ENCODE results near the gene C17orf113. TPM values are rescaled to one million over a fixed set of nuclear protein-coding genes. Genes with fewer than 3 reads are reported as not detected.

Gene C17orf113
- total RNA-seq (under 1 TPM; 0.14 to 0.17 TPM), polyA plus RNA-seq (under 1 TPM in 1 of 2 donors, not detected in 1; 0.12 TPM)

DNA sequence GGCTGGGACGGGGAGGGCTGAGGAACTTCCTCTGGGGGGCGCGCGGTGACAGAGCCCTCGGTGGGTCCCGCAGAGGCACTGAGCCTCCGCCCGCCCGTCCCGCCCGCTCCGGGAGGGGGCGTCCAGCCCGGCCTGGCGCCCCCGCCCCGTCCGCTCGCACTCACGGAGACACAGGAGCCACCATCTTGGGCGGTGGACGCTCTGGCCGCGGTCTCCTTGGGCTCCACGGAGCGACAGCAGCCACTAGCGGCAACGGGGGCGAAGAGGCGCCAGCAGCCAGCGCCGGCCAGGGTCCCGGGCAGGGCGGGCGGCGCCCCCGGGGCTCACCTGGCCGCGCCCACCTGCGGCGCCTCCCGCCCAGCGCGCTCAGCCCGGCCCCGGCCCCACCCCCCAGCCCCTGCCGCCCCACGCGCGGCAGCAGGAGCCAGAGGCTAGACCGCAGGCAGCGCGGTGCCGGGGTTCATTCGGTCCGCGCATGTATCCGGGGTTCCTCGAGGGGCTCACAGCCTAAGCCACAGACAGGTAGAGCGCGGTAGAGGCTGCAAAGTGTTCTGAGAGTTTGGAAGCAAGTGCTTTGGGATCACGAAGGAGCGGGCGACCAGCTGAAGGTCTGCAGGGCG is at the start of gene C17orf113:
Gene C17orf113, minus strand, starts transcription at position 209 of the 620 bp plus-strand sequence. CDS start 7,225 bp downstream, outside the sequence.
- H3K9ac ChIP-seq (ENCODE audit: low read depth in 1 of 2, low read length in 2 of 2): no peak within 1 kb of the TSS

DNA sequence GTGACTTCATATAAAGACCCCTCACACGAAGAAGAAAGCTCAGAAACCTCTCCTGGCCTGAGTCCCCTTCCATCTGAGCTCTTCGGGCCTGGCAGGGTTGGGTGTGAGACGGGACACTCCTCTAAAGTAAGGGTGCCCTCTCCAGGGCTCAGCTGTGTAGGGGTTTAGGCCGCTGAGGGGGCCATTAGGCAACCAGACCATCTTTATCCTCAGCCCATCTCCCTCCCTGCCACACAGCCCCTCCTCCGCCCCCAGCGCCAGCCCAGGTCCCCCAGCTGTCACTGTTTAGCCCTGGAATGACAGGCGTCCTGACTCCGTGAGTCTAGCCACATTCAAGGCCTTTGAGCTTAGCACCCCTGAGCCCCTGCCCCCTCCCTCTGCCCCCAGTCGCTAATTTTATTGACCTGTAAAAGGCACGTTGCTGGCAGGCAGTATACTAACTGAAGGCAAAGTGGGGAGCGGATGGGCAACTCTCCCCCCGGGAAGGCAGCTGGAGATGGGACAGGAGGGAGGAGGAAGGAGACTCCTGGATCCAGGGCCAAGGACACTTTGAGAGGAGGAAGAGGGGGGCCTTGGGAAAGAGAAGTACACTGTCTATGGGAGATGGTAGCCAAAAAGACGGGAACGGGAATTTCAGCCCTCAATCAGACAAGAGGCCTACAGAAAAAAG is 48.5 kb upstream of the C17orf113 start:
- Histone ChIP-seq H3K27ac (ENCODE audit: low read depth in 1 of 2, low read length in 2 of 2) (no peak overlapping the region), H3K9ac (ENCODE audit: low read depth in 1 of 2, low read length in 2 of 2) (no peak overlapping the region), H3K9me3 (ENCODE audit: control insufficient read depth in 4 of 4, low read length in 3 of 4) (no peaks in the 10 kb centered on the region), H3K36me3 (ENCODE audit: control insufficient read depth in 4 of 4, insufficient read depth in 3 of 4, low read depth in 1 of 4, low read length in 3 of 4) (peaks cover 0 to 11% (median 5%) of the 10 kb centered on the region in 4 donors), H3K4me1 (ENCODE audit: control insufficient read depth in 4 of 4, insufficient read depth in 4 of 4, low read length in 3 of 4) (peaks cover 0 to 10% (median 5%) of the 10 kb centered on the region in 4 donors), H3K27me3 (ENCODE audit: control insufficient read depth in 4 of 4, insufficient read depth in 4 of 4, low read length in 3 of 4) (no peaks in the 10 kb centered on the region), H3K4me3 (ENCODE audit: low read depth in 1 of 3, low read length in 3 of 3) (no peak overlapping the region)
- DNase-seq (ENCODE audit: low spot score): no peak
- 75% methylated on average over 14 of the region's 14 CpGs for WGBS
- TF ChIP-seq JUND (IDR thresholded peaks at IDR 0.05): no peak
- TF ChIP-seq YY1 (IDR thresholded peaks at IDR 0.05): no peak

More for the DNA sequence above, at the start of gene C17orf113:
- TF ChIP-seq HNF4A (conservative IDR thresholded peaks at IDR 0.05) (no peak), SP1 (IDR thresholded peaks at IDR 0.05) (no peak), TAF1 (conservative IDR thresholded peaks at IDR 0.05) (no peak), FOXA1 (IDR thresholded peaks at IDR 0.05) (no peak), EGR1 (IDR thresholded peaks at IDR 0.05; ENCODE audit: low read depth in 2 of 2) (no peak), RAD21 (IDR thresholded peaks at IDR 0.05) (peak; percentile 34 to 53)
- TF ChIP-seq, protein P1, sequence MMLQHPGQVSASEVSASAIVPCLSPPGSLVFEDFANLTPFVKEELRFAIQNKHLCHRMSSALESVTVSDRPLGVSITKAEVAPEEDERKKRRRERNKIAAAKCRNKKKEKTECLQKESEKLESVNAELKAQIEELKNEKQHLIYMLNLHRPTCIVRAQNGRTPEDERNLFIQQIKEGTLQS (IDR thresholded peaks at IDR 0.05): no peak
- TF ChIP-seq, protein P2, sequence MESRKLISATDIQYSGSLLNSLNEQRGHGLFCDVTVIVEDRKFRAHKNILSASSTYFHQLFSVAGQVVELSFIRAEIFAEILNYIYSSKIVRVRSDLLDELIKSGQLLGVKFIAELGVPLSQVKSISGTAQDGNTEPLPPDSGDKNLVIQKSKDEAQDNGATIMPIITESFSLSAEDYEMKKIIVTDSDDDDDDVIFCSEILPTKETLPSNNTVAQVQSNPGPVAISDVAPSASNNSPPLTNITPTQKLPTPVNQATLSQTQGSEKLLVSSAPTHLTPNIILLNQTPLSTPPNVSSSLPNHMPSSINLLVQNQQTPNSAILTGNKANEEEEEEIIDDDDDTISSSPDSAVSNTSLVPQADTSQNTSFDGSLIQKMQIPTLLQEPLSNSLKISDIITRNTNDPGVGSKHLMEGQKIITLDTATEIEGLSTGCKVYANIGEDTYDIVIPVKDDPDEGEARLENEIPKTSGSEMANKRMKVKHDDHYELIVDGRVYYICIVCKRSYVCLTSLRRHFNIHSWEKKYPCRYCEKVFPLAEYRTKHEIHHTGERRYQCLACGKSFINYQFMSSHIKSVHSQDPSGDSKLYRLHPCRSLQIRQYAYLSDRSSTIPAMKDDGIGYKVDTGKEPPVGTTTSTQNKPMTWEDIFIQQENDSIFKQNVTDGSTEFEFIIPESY (IDR thresholded peaks at IDR 0.05): no peak
- TF ChIP-seq, protein P3, sequence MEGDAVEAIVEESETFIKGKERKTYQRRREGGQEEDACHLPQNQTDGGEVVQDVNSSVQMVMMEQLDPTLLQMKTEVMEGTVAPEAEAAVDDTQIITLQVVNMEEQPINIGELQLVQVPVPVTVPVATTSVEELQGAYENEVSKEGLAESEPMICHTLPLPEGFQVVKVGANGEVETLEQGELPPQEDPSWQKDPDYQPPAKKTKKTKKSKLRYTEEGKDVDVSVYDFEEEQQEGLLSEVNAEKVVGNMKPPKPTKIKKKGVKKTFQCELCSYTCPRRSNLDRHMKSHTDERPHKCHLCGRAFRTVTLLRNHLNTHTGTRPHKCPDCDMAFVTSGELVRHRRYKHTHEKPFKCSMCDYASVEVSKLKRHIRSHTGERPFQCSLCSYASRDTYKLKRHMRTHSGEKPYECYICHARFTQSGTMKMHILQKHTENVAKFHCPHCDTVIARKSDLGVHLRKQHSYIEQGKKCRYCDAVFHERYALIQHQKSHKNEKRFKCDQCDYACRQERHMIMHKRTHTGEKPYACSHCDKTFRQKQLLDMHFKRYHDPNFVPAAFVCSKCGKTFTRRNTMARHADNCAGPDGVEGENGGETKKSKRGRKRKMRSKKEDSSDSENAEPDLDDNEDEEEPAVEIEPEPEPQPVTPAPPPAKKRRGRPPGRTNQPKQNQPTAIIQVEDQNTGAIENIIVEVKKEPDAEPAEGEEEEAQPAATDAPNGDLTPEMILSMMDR (IDR thresholded peaks at IDR 0.05; ENCODE audit: low read depth, low read length, missing input control): peak; percentile 14
- Histone ChIP-seq H3K9me3 (ENCODE audit: control insufficient read depth in 4 of 4, low read length in 3 of 4) (no peaks in the 10 kb centered on the region), H3K4me3 (ENCODE audit: low read depth in 1 of 3, low read length in 3 of 3) (peak within 1 kb of the TSS in 2 of 3 donors; percentile 45 to 65), H3K27me3 (ENCODE audit: control insufficient read depth in 4 of 4, insufficient read depth in 4 of 4, low read length in 3 of 4) (no peaks in the 10 kb centered on the region), H3K36me3 (ENCODE audit: control insufficient read depth in 4 of 4, insufficient read depth in 3 of 4, low read depth in 1 of 4, low read length in 3 of 4) (no peaks in the 10 kb centered on the region), H3K27ac (ENCODE audit: low read depth in 1 of 2, low read length in 2 of 2) (no peak within 1 kb of the TSS), H3K4me1 (ENCODE audit: control insufficient read depth in 4 of 4, insufficient read depth in 4 of 4, low read length in 3 of 4) (peaks cover 0 to 5% (median 2%) of the 10 kb centered on the region in 4 donors)
- DNase-seq (ENCODE audit: low spot score): peak; percentile 38
- WGBS: 2% methylated on average over 65 of the region's 65 CpGs

All from liver (tissue), 9 donors.